HUES48 (cell line): ENCODE measurements around the gene THEMIS2.
A peak's percentile ranks its signal among the peaks of the same experiment; 100 is the strongest.

Source experiments
- H3K27ac ChIP-seq: one replicate; pipeline ENCODE4 v1.7.0; 2013; ENCODE audit warnings: low read depth, low read length, inconsistent platforms
- H3K27me3 ChIP-seq: 2 replicates; pipeline ENCODE4 v1.6.1; 2013; ENCODE audit warnings: mild to moderate bottlenecking, low read length; ENCODE audit not compliant: control insufficient read depth, insufficient read depth
- H3K36me3 ChIP-seq: 2 replicates; pipeline ENCODE4 v1.6.1; 2013; ENCODE audit warnings: low read length; ENCODE audit not compliant: control insufficient read depth, insufficient read depth
- H3K4me1 ChIP-seq: 2 replicates; pipeline ENCODE4 v1.6.1; 2013; ENCODE audit warnings: mild to moderate bottlenecking, low read length; ENCODE audit not compliant: control insufficient read depth, insufficient read depth
- H3K4me3 ChIP-seq: 2 replicates; pipeline ENCODE4 v1.5.1; 2013; ENCODE audit warnings: mild to moderate bottlenecking, low read depth, low read length
- H3K9ac ChIP-seq: 2 replicates; pipeline ENCODE4 v1.6.1; 2013; ENCODE audit warnings: mild to moderate bottlenecking, low read depth, low read length, moderate library complexity
- H3K9me3 ChIP-seq: 2 replicates; pipeline ENCODE4 v1.6.1; 2013; ENCODE audit warnings: low read length; ENCODE audit not compliant: control insufficient read depth, insufficient read depth

Gene THEMIS2

DNA sequence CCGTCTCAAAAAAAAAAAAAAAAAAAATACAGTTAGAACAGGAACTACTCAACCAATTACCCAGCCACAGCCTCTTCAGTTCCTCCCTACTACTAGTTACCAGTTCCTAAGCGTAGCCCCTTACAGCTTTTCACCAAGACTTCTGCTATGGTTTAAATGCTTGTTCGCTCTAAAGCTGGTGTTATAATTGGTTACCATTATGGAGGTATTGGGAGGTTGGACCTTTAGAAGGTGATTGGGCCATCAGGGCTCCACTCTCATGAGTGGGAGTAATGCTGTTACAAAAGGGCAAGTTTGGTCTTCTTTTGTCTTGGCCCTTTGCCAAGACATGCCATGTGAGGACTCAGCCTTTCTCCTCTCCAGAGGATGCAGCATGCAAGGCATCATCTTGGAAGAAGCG lies 59.4 kb downstream of the THEMIS2 start:
- H3K27me3 ChIP-seq, result no peaks in the 10 kb centered on the region
- peaks cover 7% of the 10 kb centered on the region for H3K4me1 ChIP-seq
- H3K9me3 ChIP-seq, result no peaks in the 10 kb centered on the region
- H3K36me3 ChIP-seq, result no peaks in the 10 kb centered on the region
- no peak overlapping the region for H3K27ac ChIP-seq
- no peak overlapping the region for H3K9ac ChIP-seq
- no peak overlapping the region for H3K4me3 ChIP-seq

GRCh38 chr1:27934818-27935549 lies 62.6 kb downstream of the THEMIS2 start, which contains the start of gene SMPDL3B:
Gene SMPDL3B (plus strand): TSS chr1:27935000. CDS start chr1:27935184, 184 bp downstream.
- Histone ChIP-seq H3K36me3 (peaks cover 6% of the 10 kb centered on the region), H3K27ac (peak within 1 kb of the TSS; percentile 76), H3K4me3 (peak within 1 kb of the TSS; percentile 69), H3K4me1 (peaks cover 26% of the 10 kb centered on the region), H3K9me3 (no peaks in the 10 kb centered on the region), H3K9ac (peak within 1 kb of the TSS; percentile 67), H3K27me3 (no peaks in the 10 kb centered on the region)

DNA sequence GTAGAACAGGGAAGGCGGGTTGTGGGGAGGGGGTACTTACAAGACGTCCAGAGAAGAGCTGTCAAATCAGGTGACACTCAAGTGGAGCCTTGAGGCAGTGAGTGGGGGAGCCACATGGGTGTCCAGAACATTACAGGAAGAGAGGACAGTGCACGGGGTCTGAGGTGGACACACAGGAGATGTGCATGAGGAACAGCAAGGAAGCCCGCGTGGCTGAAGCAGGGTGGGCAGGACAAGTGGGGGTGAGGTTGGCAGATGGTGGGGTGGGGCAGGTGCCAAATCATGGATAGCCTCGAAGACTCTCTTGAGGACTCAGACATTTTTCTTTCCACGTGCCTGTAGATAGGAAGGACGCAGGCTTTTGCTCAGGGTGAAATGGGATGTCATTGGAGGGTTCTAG lies 63.4 kb downstream of the THEMIS2 start:
- Histone ChIP-seq H3K4me1 (peaks cover 28% of the 10 kb centered on the region), H3K9me3 (no peaks in the 10 kb centered on the region), H3K36me3 (peaks cover 6% of the 10 kb centered on the region), H3K9ac (peak overlapping the region; percentile 67), H3K4me3 (peak overlapping the region; percentile 69), H3K27ac (no peak overlapping the region), H3K27me3 (no peaks in the 10 kb centered on the region)
